Measurements from ENCODE around the gene COL20A1.

DNA sequence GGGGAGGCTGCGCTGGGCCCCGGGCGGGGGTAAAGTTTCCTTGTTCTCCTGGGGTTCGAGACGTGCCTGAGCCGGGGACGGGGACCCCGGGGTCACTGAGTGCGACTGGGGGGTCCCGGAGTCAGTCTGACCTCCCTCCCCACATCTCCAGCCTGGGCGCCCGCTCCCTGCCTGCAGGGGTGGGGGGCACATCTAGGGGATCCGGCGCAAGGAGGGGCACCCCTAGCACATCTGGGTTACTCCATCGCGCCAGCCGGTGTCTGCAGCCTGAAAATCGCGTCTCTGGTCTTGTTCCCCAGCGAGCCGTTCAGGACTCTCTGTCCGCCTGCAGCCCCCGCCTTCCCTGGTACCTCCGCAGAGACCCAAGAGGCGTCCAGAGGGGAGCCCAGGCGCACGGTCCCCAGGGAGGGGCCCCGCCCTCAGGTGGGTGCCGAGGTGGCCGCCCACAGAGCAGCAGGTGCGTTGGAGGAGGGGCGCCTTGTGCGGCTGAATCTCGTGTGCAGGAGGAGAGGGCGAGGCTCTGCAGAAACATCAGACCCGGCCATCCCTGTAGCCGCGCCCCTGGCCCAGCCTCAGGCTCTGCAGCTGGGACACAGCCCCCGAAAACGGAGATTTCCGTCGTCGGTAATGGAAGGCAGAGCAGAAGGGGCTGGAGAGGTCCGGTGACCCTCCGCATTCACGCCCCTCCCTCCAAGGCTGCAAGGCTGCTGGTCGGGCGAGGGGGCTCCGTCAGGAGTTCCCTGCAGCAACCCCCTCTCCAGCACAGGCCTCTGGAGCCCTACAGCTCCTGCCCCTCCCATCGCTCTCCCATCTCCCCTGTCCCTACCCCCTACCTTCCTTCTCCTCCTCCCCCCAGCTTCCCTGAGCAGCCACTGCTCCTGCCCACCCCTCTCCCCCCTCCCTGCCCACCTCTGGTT lies 68.8 kb downstream of the COL20A1 start:
- TF ChIP-seq CTCF (IDR thresholded peaks at IDR 0.05) (no peak), POLR2A (IDR thresholded peaks at IDR 0.05) (no peak)

All from right lobe of liver (tissue), 4 donors.